ENCODE data around the gene SYTL2.
"Not testable (repeated sequence)": the region's sequence is repeated elsewhere in the genome, so short reads cannot be mapped to it uniquely, and the experiment has no call there.

The SYTL2 gene

DNA sequence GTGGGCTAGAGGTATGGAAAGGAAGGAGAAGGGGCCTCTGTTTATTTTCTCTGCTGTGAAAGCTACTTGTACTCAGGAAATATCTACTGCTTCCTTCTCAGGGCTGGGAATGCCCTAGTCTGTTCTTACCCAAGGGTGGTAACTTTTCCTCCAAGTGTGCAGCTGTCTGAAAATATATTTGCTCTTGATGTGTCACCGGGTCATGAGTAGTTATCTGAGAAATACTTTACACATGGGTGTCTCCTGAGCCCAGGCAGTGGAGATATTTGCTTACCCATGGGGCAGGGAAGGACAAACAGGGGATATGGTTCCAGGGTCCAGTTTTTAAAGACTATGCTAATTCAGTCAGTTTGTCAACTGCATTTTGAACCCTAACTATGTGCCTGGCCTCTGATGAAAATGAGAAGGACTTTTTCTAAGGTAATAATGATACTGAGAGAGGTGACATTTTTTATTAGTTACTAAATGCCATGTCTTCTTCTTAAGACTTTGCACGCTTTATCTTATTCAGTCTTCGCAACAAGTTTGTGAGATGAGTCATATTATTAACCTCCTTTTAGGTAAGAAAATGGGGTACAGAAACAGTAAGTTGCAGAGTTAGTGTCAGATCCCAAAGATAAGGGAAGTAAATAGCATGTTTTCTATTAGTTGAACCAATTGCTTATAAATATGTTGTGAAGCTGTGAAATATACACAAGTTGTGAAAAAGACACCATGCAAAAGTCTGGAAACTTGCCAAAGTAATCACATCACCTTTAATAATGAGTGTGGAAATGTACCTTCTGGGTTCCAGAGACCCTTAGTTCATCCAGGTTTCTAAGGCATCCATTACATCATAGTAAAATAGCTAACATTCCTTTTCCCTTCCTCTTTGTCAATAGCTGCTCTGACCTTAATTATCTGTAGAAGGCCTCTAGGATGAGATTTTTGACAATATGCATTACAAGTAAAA, 22.9 kb downstream of the SYTL2 start:
- no peak for TF ChIP-seq CTCF (IDR thresholded peaks at IDR 0.05; ENCODE audit: control extremely low read depth, extremely low read depth, low read depth, missing control alignments)
- no peak for DNase-seq (ENCODE audit: extremely low spot score)
- ChIA-PET CTCF (no interaction called here), POLR2A (no interaction called here)

DNA sequence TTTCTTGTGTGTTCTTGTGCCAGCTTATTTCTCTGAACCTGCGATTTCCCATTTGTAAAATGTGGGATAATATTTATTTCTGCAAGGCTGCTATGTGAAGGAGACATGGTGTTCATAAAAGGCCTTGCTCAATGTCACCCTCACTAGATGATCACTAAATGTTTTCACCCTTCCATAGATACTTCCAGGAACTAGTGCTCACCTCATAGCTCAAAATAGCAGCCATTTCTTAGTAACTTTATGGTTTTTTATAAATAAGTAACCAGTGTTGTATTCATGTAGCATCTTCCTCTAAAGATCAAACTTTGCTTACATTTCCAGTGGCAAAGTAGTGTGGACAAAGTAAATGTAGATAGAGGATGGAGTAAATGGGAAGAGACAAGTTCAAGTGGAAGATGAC, 23.8 kb downstream of the SYTL2 start:
- POLR2A ChIA-PET, result no interaction called here
- no peak for TF ChIP-seq CTCF (IDR thresholded peaks at IDR 0.05; ENCODE audit: control extremely low read depth, extremely low read depth, low read depth, missing control alignments)
- CTCF ChIA-PET, result no interaction called here
- DNase-seq (ENCODE audit: extremely low spot score), result no peak

- DNase-seq (ENCODE audit: extremely low spot score), result no peak
- TF ChIP-seq CTCF (IDR thresholded peaks at IDR 0.05; ENCODE audit: control extremely low read depth, extremely low read depth, low read depth, missing control alignments), result no peak
- CTCF ChIA-PET, result interaction anchor here (1.1 kb wide), 1 partner anchor 10 kb away, joined by 3 read pairs; no protein-coding TSS in a partner anchor
- POLR2A ChIA-PET, result no interaction called here
Measured at GRCh38 chr11:85784480-85785265, 26.3 kb downstream of the SYTL2 start.

- TF ChIP-seq CTCF (IDR thresholded peaks at IDR 0.05; ENCODE audit: control extremely low read depth, extremely low read depth, low read depth, missing control alignments), result no peak
- POLR2A ChIA-PET, result no interaction called here
- CTCF ChIA-PET, result interaction anchor here (1.1 kb wide), 1 partner anchor 9 kb away, joined by 3 read pairs; no protein-coding TSS in a partner anchor
- no peak for DNase-seq (ENCODE audit: extremely low spot score)
Measured at GRCh38 chr11:85783758-85784157, 27.2 kb downstream of the SYTL2 start.

GRCh38 chr11:85780780-85781517, 30.0 kb downstream of the SYTL2 start:
- POLR2A ChIA-PET; DNase-seq (ENCODE audit: extremely low spot score); CTCF ChIA-PET: not testable (repeated sequence)

DNA sequence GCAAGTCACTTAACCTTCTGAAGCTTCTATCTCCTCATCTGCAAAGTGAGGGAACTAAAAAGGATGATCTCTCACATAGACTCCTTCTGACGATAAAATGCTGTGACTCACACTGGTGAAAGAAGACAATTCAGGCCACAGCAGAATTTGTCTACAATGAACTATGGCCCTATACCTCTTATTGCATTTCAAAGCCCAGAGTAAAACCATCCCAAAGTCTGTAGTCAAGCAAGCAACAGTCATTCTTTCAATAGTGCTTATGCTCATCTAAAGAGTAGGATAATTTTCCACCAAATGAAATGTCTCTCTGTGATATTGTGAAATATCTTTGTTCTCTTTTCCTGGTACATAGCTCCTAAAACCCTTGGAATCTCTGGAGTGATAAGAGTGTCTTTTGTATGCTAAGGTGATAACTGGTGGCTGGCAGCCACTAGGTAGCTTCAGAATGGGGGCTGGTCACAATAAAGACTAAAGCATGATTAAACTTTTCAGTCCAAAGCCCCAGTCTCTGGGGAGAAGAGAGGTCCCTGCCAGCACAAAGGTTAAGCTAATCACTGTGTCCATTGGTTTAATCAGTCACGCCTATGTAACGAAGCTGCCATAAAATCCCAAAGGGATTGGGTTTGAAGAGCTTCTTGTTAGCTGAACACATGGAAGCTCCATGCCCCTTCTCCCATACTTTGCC, 30.8 kb downstream of the SYTL2 start:
- DNase-seq (ENCODE audit: extremely low spot score), result no peak
- ChIA-PET POLR2A (no interaction called here), CTCF (no interaction called here)
- TF ChIP-seq CTCF (IDR thresholded peaks at IDR 0.05; ENCODE audit: control extremely low read depth, extremely low read depth, low read depth, missing control alignments), result no peak

DNA sequence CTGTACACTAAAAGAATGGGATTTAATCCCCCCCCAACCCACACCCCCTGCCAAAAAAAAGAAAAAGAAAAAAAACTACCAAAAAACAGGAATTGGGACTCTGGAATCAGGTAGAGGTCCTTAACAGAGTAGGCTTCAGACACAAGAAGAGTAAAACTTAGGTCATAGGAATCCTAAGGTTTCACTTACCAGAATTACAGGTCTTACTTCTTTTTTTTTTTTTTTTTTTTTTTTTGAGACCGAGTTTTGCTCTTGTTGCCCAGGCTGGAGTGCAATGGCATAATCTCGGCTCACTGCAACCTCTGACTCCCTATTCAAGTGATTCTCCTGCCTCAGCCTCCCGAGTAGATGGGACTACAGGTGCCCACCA, 33.4 kb downstream of the SYTL2 start:
- CTCF ChIA-PET; DNase-seq (ENCODE audit: extremely low spot score); POLR2A ChIA-PET: not testable (repeated sequence)

Measured in GM10248 (cell line).